ENCODE measurements around the gene ADD1.

ADD1 gene

GRCh38 chr4:2891294-2891693 lies 47.6 kb downstream of the ADD1 start:
- no peak for DNase-seq
- no peak overlapping the region for H3K4me3 Mint-ChIP-seq
- H3K9me3 Mint-ChIP-seq, result no peaks in the 10 kb centered on the region
- H3K27ac Mint-ChIP-seq, result peak overlapping the region; percentile 24 to 80
- H3K27me3 Mint-ChIP-seq, result no peaks in the 10 kb centered on the region
- no peaks in the 10 kb centered on the region for H3K4me1 Mint-ChIP-seq
- no peak for ATAC-seq

DNA sequence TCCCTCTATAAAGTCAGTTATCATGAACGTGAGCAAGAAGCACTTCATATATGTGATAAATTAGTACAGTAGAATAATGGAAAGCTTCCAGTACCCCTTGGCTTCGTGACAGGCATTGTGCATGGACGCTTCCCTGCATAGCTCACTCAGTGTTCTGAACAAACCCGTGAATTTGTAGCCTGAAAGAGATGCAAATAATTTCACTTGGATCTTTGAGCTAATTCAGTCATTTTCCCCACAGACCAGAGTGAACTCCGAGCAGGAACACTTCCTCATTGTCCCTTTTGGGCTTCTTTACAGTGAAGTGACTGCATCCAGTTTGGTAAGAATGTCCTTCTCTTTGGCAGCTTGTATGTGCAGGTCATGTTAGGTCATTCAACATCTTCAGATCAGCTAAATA lies 50.1 kb downstream of the ADD1 start:
- Mint-ChIP-seq H3K9me3 (no peaks in the 10 kb centered on the region), H3K4me3 (no peak overlapping the region), H3K4me1 (no peaks in the 10 kb centered on the region), H3K27ac (no peak overlapping the region), H3K27me3 (no peaks in the 10 kb centered on the region)
- no peak for ATAC-seq
- no peak for DNase-seq

DNA sequence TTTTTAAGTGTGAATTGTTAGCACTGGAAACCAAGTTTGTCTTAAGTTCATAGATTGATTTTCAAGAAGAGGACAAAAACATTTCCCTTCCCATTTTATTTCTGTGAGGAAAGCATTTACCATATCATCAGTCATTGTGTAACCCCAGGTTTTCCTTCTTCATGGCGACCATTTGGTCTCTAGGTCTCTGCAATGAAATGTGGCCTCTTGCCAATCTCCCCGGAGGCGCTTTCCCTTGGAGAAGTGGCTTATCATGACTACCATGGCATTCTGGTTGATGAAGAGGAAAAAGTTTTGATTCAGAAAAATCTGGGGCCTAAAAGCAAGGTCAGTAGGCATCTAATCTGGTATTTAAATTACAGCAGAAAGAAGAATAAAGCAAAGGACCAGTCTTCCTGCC lies 54.4 kb downstream of the ADD1 start:
- no peaks in the 10 kb centered on the region for H3K4me1 Mint-ChIP-seq
- no peak overlapping the region for H3K4me3 Mint-ChIP-seq
- no peaks in the 10 kb centered on the region for H3K27me3 Mint-ChIP-seq
- H3K27ac Mint-ChIP-seq, result no peak overlapping the region
- no peak for ATAC-seq
- no peaks in the 10 kb centered on the region for H3K9me3 Mint-ChIP-seq
- no peak for DNase-seq

DNA sequence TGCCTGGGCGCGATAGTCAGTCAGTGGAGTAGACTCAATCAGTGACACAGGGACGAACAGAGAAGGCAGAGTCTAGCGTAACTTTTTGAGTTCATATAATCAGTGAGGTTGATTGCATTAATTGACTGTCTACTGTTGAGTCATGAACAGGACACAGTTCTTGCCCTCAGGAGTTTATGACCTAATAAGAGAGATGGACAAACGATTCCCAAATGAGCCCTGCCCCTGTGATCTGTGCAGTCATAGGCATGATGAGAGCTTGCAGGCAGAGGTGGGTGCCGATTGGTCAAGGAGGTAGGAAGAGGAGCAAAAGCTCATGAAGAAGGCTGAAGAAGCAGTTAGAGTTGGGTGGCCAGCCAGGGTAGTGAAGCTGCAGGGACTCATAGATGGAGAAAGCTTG lies 57.1 kb downstream of the ADD1 start:
- Mint-ChIP-seq H3K9me3 (no peaks in the 10 kb centered on the region), H3K4me1 (peaks cover 14% of the 10 kb centered on the region), H3K27ac (peak overlapping the region; percentile 10 to 36), H3K27me3 (no peaks in the 10 kb centered on the region), H3K4me3 (no peak overlapping the region)
- DNase-seq (no peak), ATAC-seq (no peak)

- no peaks in the 10 kb centered on the region for H3K9me3 Mint-ChIP-seq
- no peak overlapping the region for H3K27ac Mint-ChIP-seq
- H3K4me3 Mint-ChIP-seq, result no peak overlapping the region
- DNase-seq (no peak), ATAC-seq (no peak)
- no peaks in the 10 kb centered on the region for H3K27me3 Mint-ChIP-seq
- peaks cover 19% of the 10 kb centered on the region for H3K4me1 Mint-ChIP-seq
Measured at GRCh38 chr4:2901186-2901585, 57.5 kb downstream of the ADD1 start.

GRCh38 chr4:2902126-2902525 lies 58.5 kb downstream of the ADD1 start:
- Mint-ChIP-seq H3K9me3 (no peaks in the 10 kb centered on the region), H3K4me1 (peaks cover 25% of the 10 kb centered on the region), H3K27ac (no peak overlapping the region), H3K4me3 (no peak overlapping the region), H3K27me3 (no peaks in the 10 kb centered on the region)
- ATAC-seq (no peak), DNase-seq (no peak)

DNA sequence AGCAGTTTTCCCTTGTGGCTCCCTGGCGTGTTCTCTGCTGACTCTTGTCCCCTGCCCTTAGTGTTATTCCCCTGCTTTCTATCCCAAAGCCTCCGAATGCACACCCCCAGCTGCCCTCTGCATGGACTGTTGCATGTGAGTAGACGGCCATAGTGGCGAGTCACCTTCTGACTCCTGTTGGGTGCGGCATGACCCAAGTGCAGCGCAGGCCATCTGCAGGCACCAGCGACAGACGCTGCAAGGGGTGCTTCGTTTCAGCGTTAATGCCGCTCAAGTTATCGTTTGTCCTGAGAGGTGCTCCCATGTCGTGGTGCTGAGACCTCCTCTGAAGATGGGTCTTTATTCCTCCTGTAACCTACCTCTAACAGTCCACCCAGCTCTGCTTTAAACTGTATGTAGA lies 61.9 kb downstream of the ADD1 start:
- no peaks in the 10 kb centered on the region for H3K27me3 Mint-ChIP-seq
- H3K4me3 Mint-ChIP-seq, result no peak overlapping the region
- H3K9me3 Mint-ChIP-seq, result no peaks in the 10 kb centered on the region
- DNase-seq, result no peak
- peaks cover 31% of the 10 kb centered on the region for H3K4me1 Mint-ChIP-seq
- peak overlapping the region in 1 of 2 donors; percentile 94 for H3K27ac Mint-ChIP-seq
- no peak for ATAC-seq

GRCh38 chr4:2906218-2906617 lies 62.6 kb downstream of the ADD1 start:
- no peaks in the 10 kb centered on the region for H3K9me3 Mint-ChIP-seq
- no peak for ATAC-seq
- peaks cover 31% of the 10 kb centered on the region for H3K4me1 Mint-ChIP-seq
- H3K4me3 Mint-ChIP-seq, result peak overlapping the region; percentile 19 to 59
- no peak for DNase-seq
- no peaks in the 10 kb centered on the region for H3K27me3 Mint-ChIP-seq
- peak overlapping the region in 1 of 2 donors; percentile 94 for H3K27ac Mint-ChIP-seq

GRCh38 chr4:2907226-2907625 lies 63.6 kb downstream of the ADD1 start:
- Mint-ChIP-seq H3K9me3 (no peaks in the 10 kb centered on the region), H3K27ac (no peak overlapping the region), H3K27me3 (no peaks in the 10 kb centered on the region), H3K4me1 (peaks cover 31% of the 10 kb centered on the region), H3K4me3 (no peak overlapping the region)
- ATAC-seq, result no peak
- DNase-seq, result no peak

- no peak overlapping the region for H3K4me3 Mint-ChIP-seq
- ATAC-seq (no peak), DNase-seq (no peak)
- H3K27ac Mint-ChIP-seq, result no peak overlapping the region
- H3K4me1 Mint-ChIP-seq, result peaks cover 31% of the 10 kb centered on the region
- no peaks in the 10 kb centered on the region for H3K9me3 Mint-ChIP-seq
- H3K27me3 Mint-ChIP-seq, result no peaks in the 10 kb centered on the region
Measured at GRCh38 chr4:2907706-2908293, 64.2 kb downstream of the ADD1 start.

DNA sequence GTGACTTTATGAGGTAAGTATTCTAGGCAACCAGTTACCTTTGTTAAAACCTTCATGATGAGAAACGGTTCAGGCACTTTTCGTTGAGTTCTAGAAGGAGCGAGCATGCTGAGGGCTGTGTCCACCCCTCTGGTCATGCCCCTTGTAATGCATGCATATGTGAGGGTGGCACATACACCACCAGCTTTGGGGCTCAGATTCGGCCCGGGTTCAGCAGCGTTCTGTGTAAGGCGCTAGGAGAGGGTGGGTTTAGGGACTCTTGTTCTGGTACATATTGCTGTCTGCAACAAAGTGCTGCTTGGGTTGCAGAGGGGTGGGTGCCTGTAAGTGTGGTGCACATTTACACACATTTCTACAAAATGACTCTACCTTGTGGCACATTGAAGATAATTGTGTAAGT lies 65.0 kb downstream of the ADD1 start:
- no peak overlapping the region for H3K27ac Mint-ChIP-seq
- H3K4me1 Mint-ChIP-seq, result peaks cover 35% of the 10 kb centered on the region
- ATAC-seq (no peak), DNase-seq (no peak)
- H3K4me3 Mint-ChIP-seq, result no peak overlapping the region
- H3K27me3 Mint-ChIP-seq, result no peaks in the 10 kb centered on the region
- no peaks in the 10 kb centered on the region for H3K9me3 Mint-ChIP-seq

- DNase-seq (no peak), ATAC-seq (no peak)
- Mint-ChIP-seq H3K9me3 (no peaks in the 10 kb centered on the region), H3K27me3 (no peaks in the 10 kb centered on the region), H3K4me1 (peaks cover 36% of the 10 kb centered on the region), H3K27ac (no peak overlapping the region), H3K4me3 (no peak overlapping the region)
Measured at GRCh38 chr4:2909583-2909982, 65.9 kb downstream of the ADD1 start.

DNA sequence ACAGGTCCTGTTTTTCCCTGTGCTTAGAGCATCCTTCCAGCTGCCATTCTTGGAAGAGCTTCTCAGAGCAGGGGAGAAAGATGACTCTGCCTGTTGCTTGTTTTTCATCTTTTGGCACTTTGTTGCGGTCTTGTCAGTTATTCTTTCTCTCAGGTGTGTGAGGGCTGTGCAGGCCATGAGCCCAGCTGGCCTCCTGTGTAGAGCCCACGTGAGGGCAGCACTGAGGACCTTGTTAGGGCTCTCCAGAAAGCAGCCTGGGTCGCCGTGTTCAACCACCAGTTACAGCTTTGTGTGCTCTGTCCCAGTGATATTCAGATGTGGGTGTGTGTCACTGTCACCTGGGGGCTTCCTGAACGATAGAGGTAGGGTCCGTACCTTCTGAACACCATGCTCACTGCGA lies 66.8 kb downstream of the ADD1 start:
- peaks cover 38% of the 10 kb centered on the region for H3K4me1 Mint-ChIP-seq
- ATAC-seq (no peak), DNase-seq (no peak)
- no peak overlapping the region for H3K27ac Mint-ChIP-seq
- H3K4me3 Mint-ChIP-seq, result no peak overlapping the region
- H3K27me3 Mint-ChIP-seq, result no peaks in the 10 kb centered on the region
- no peaks in the 10 kb centered on the region for H3K9me3 Mint-ChIP-seq

DNA sequence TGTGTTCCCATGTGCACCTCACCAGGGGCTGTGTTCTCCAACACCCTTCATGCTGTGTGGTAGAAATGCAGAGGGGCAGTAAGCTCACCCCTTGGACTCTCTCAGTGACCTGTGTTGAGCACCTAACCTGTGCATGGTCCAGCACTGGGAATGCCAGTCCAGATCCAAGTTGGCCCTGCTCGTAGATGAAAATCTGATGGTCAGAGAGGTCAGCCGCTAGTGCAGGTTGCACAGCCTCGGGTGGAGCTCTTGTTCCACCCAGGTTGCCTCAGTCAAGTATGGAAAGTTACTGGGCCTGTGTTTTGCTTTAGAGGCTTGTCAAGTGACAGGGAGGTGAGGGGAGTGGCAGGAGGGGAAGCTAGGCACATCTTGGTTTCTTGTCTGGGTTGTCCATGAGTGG lies 68.2 kb downstream of the ADD1 start:
- Mint-ChIP-seq H3K27ac (no peak overlapping the region), H3K27me3 (no peaks in the 10 kb centered on the region)

GRCh38 chr4:2913168-2913567 lies 69.5 kb downstream of the ADD1 start:
- Mint-ChIP-seq H3K27ac (no peak overlapping the region), H3K27me3 (no peaks in the 10 kb centered on the region), H3K4me3 (no peak overlapping the region), H3K9me3 (no peaks in the 10 kb centered on the region), H3K4me1 (peaks cover 30% of the 10 kb centered on the region)
- ATAC-seq, result no peak
- DNase-seq, result no peak

More for the DNA sequence above, 68.2 kb downstream of the ADD1 start:
- Mint-ChIP-seq H3K4me3 (no peak overlapping the region), H3K9me3 (no peaks in the 10 kb centered on the region), H3K4me1 (peaks cover 25% of the 10 kb centered on the region)
- no peak for DNase-seq
- ATAC-seq, result no peak

- DNase-seq (peak; percentile 32 to 62), ATAC-seq (peak; percentile 96)
- Mint-ChIP-seq H3K4me3 (no peak overlapping the region), H3K27ac (peak overlapping the region; percentile 67 to 92), H3K27me3 (no peaks in the 10 kb centered on the region), H3K4me1 (peaks cover 34% of the 10 kb centered on the region), H3K9me3 (peaks cover under 1 to 3% of the 10 kb centered on the region in 2 donors)
Measured at GRCh38 chr4:2914256-2915126, 70.8 kb downstream of the ADD1 start.

Measured in stimulated activated naive CD8-positive, alpha-beta T cell treated with anti-CD3 and anti-CD28 coated beads, Interleukin-15, amount 100 ng/mL, for 72 hours (primary cell).